IMR-90 (cell line): ENCODE data around the gene SOX1. TPM values are rescaled to one million over a fixed set of nuclear protein-coding genes. Genes with fewer than 3 reads are reported as not detected.

Source experiments
- ATAC-seq: fragments of 200-7000 bp; cut with Tn5 transposase; 2 replicates; pipeline ENCODE4 v1.9.1; 2020; ENCODE audit warnings: low read depth, mild to moderate bottlenecking, moderate library complexity
- BruUV-seq: library from RNA; stranded (reverse); fragments of 400-500 nt; replicated peaks from 2 replicates; lab custom pipeline; 2021; lab: Mats Ljungman, UMichigan
- CTCF ChIA-PET: fragments of 300-600 bp; formaldehyde crosslinking; extraction: SDS; loops from one replicate; lab custom pipeline; 2021; ENCODE audit warnings: antibody characterized with exemption; lab: Yijun Ruan, JAX
- POLR2A ChIA-PET: fragments of 300-600 bp; sonication (Branson Sonifier 250); formaldehyde crosslinking; loops from one replicate; lab custom pipeline; 2022; ENCODE audit warnings: antibody characterized with exemption; ENCODE audit not compliant: unreplicated experiment; lab: Charles Lee
- DNase-seq: peaks from one replicate; pipeline ENCODE4 v3.0.0; 2013
- H2AFZ ChIP-seq: replicated peaks from 2 replicates; pipeline ENCODE3; 2013; ENCODE audit warnings: low read length, mild to moderate bottlenecking; ENCODE audit not compliant: poor library complexity
- H2AK5ac ChIP-seq: 2 replicates; pipeline ENCODE4 v1.6.1; 2013; ENCODE audit warnings: low read depth, low read length, inconsistent platforms
- H2AK9ac ChIP-seq: replicated peaks from 2 replicates; pipeline ENCODE3; 2013; ENCODE audit warnings: mild to moderate bottlenecking, low read depth, low read length, moderate library complexity; ENCODE audit not compliant: poor library complexity
- H2BK120ac ChIP-seq: 2 replicates; pipeline ENCODE4 v1.6.1; 2013; ENCODE audit warnings: low read depth, low read length, inconsistent platforms
- H2BK15ac ChIP-seq: 3 replicates; pipeline ENCODE4 v1.6.1; 2013; ENCODE audit warnings: low read depth, low read length, inconsistent platforms
- H2BK20ac ChIP-seq: 2 replicates; pipeline ENCODE4 v1.6.1; 2013; ENCODE audit warnings: low read depth, mild to moderate bottlenecking, inconsistent platforms, low read length, moderate library complexity
- H2BK5ac ChIP-seq: 2 replicates; pipeline ENCODE4 v1.6.1; 2013; ENCODE audit warnings: mild to moderate bottlenecking, low read depth, low read length, inconsistent platforms; ENCODE audit not compliant: poor library complexity, severe bottlenecking
- H3K14ac ChIP-seq: replicated peaks from 2 replicates; pipeline ENCODE4 v1.6.1; 2013; ENCODE audit warnings: low read depth, low read length, inconsistent platforms
- H3K18ac ChIP-seq: 2 replicates; pipeline ENCODE4 v1.6.1; 2013; ENCODE audit warnings: low read depth, low read length, control low read depth
- H3K23ac ChIP-seq: 2 replicates; pipeline ENCODE4 v1.6.1; 2013; ENCODE audit warnings: low read depth, low read length, inconsistent platforms
- H3K27ac ChIP-seq: 2 replicates; pipeline ENCODE4 v1.5.1; 2013; ENCODE audit warnings: mild to moderate bottlenecking, control low read depth, low read length; ENCODE audit not compliant: insufficient read depth
- H3K27me3 ChIP-seq: 2 replicates; pipeline ENCODE4 v1.6.1; 2013; ENCODE audit warnings: low read length; ENCODE audit not compliant: control insufficient read depth, insufficient read depth
- H3K36me3 ChIP-seq: 2 replicates; pipeline ENCODE4 v1.6.1; 2013; ENCODE audit warnings: low read length, mixed read lengths; ENCODE audit not compliant: control insufficient read depth, insufficient read depth
- H3K4ac ChIP-seq: 2 replicates; pipeline ENCODE4 v1.6.1; 2013; ENCODE audit warnings: low read depth, low read length, inconsistent platforms
- H3K4me1 ChIP-seq: 2 replicates; pipeline ENCODE4 v1.6.1; 2013; ENCODE audit warnings: low read length, mixed read lengths; ENCODE audit not compliant: control insufficient read depth, insufficient read depth
- H3K4me2 ChIP-seq: 2 replicates; pipeline ENCODE4 v1.6.1; 2013; ENCODE audit warnings: low read depth, mild to moderate bottlenecking, control low read depth, low read length, moderate library complexity
- H3K4me3 ChIP-seq: 2 replicates; pipeline ENCODE4 v1.5.1; 2013; ENCODE audit warnings: low read depth, mild to moderate bottlenecking, control low read depth, low read length, moderate library complexity; ENCODE audit not compliant: insufficient read depth
- H3K56ac ChIP-seq: 2 replicates; pipeline ENCODE4 v1.6.1; 2013; ENCODE audit warnings: low read length, inconsistent platforms; ENCODE audit not compliant: insufficient read depth; ENCODE audit errors: extremely low read depth
- H3K79me1 ChIP-seq, 2 experiments: 2 replicates each; pipeline ENCODE4 v1.6.1; 2013; ENCODE audit warnings: low read length in 2 of 2, inconsistent platforms in 1 of 2, low read depth in 1 of 2
- H3K9ac ChIP-seq: 2 replicates; pipeline ENCODE4 v1.6.1; 2013; ENCODE audit warnings: low read depth, low read length, control low read depth
- H3K9me1 ChIP-seq: 2 replicates; pipeline ENCODE4 v1.6.1; 2013; ENCODE audit warnings: low read length, inconsistent platforms; ENCODE audit not compliant: insufficient read depth
- H3K9me3 ChIP-seq: 2 replicates; pipeline ENCODE4 v1.6.1; 2013; ENCODE audit warnings: low read length; ENCODE audit not compliant: control insufficient read depth, insufficient read depth
- H4K20me1 ChIP-seq: 2 replicates; pipeline ENCODE4 v1.6.1; 2013; ENCODE audit warnings: low read length, inconsistent platforms; ENCODE audit not compliant: insufficient read depth
- H4K5ac ChIP-seq: 2 replicates; pipeline ENCODE4 v1.6.1; 2013; ENCODE audit warnings: mild to moderate bottlenecking, low read depth, low read length, control low read depth
- H4K8ac ChIP-seq, 2 experiments: 2 replicates each; pipeline ENCODE4 v1.6.1; 2013; ENCODE audit warnings: low read depth in 2 of 2, low read length in 2 of 2, control low read depth in 1 of 2, inconsistent platforms in 1 of 2
- H4K91ac ChIP-seq: 2 replicates; pipeline ENCODE4 v1.6.1; 2013; ENCODE audit warnings: low read depth, low read length, inconsistent platforms; ENCODE audit not compliant: insufficient read depth
- FOS ChIP-seq: fragments of 150-350 bp; IDR thresholded peaks from 2 replicates; pipeline ENCODE4 v1.6.1; 2016; ENCODE audit warnings: low read depth, low read length
- MAFK ChIP-seq: IDR thresholded peaks from 2 replicates; pipeline ENCODE4 v1.6.1; 2012; ENCODE audit warnings: low read depth, low read length, improper control_type of control experiment
- POLR2A ChIP-seq: IDR thresholded peaks from 2 replicates; pipeline ENCODE4 v1.6.1; 2012; ENCODE audit warnings: mild to moderate bottlenecking, low read depth, low read length
- USF2 ChIP-seq: fragments of 150-350 bp; IDR thresholded peaks from 2 replicates; pipeline ENCODE4 v1.6.1; 2017; ENCODE audit warnings: mild to moderate bottlenecking, antibody characterized with exemption, low read length, low read depth
- WGBS, 2 experiments: methylation state at CpG; one replicate each; pipeline versions ENCODE4 v1.1.5 to v1.1.7; 2013; ENCODE audit warnings: missing lambda C conversion rate in 2 of 2; ENCODE audit not compliant: insufficient read length in 1 of 2; ENCODE audit errors: extremely low coverage in 2 of 2; 5-methylcytosine and 5-hydroxymethylcytosine counted together
- dilution Hi-C: fragments of 300-500 bp; cut with HindIII; formaldehyde crosslinking; loops from one replicate; pipeline ENCODE4 v1.14.3; 2018; ENCODE audit warnings: low sequenced_read_pairs; ENCODE audit not compliant: unreplicated experiment
- in situ Hi-C: fragments of 300-500 bp; cut with MboI; formaldehyde crosslinking; loops from 3 replicates; pipeline ENCODE4 v1.14.3; 2019; ENCODE audit warnings: low sequenced_read_pairs, inconsistent platforms, mixed read lengths
- intact Hi-C: fragments of 100-400 bp; cut with micrococcal nuclease; formaldehyde crosslinking; loops from 2 replicates; pipeline ENCODE4 v1.10.0; 2022
- polyA plus RNA-seq, 3 experiments: library from polyadenylated mRNA; depleted of rRNA; stranded (reverse); fragments of >200 nt; gene quantifications; 2 replicates each; pipeline ENCODE4 v1.2.3, GENCODE V29; 2012; ENCODE audit warnings: low replicate concordance in 1 of 3
- total RNA-seq: library from RNA; depleted of rRNA; stranded (reverse); fragments of >200 nt; gene quantifications from 2 replicates; pipeline ENCODE4 v1.2.3, GENCODE V29; 2012

The SOX1 gene
- total and polyA plus RNA-seq, 2 of the 4 experiments (the other 2 are of a cell fraction): not detected

GRCh38 chr13:112117955-112118302 lies 51.0 kb downstream of the SOX1 start:
- Histone ChIP-seq H3K79me1 (no peaks in the 10 kb centered on the region), H3K9me3 (peaks cover 47% of the 10 kb centered on the region), H2AK9ac (no peak overlapping the region), H4K91ac (no peak overlapping the region), H3K23ac (no peak overlapping the region), H2AFZ (no peak overlapping the region), H3K14ac (no peak overlapping the region), H3K9ac (no peak overlapping the region), H4K5ac (no peak overlapping the region), H3K4me2 (no peak overlapping the region), H3K18ac (no peak overlapping the region), H3K27ac (no peak overlapping the region), H3K4me3 (no peak overlapping the region), H3K27me3 (no peaks in the 10 kb centered on the region), H3K56ac (no peak overlapping the region), H2AK5ac (no peak overlapping the region), H4K20me1 (no peaks in the 10 kb centered on the region), H3K9me1 (no peaks in the 10 kb centered on the region), H3K36me3 (no peaks in the 10 kb centered on the region), H2BK120ac (no peak overlapping the region), H2BK15ac (no peak overlapping the region), H2BK20ac (no peak overlapping the region), H3K4me1 (no peaks in the 10 kb centered on the region), H3K4ac (no peak overlapping the region), H2BK5ac (no peak overlapping the region), H4K8ac (no peak overlapping the region)
- DNase-seq (no peak), ATAC-seq (no peak)
- ChIA-PET POLR2A (no interaction called here), CTCF (no interaction called here)
- intact Hi-C loops: no loop called here
- no peak for TF ChIP-seq FOS
- no peak for TF ChIP-seq POLR2A
- TF ChIP-seq MAFK: no peak
- no peak for TF ChIP-seq USF2
- BruUV-seq: no TSS peak
- WGBS, 2 experiments: no CpG with 5 or more reads among the region's 18 CpGs
- dilution Hi-C loops: no loop called here
- in situ Hi-C loops: no loop called here
